SU-DHL-6 (cell line): Measurements from ENCODE around the gene CLEC16A.

ENCODE experiments used
- CTCF ChIP-seq: fragments of 200-600 bp; sonication (generic); IDR thresholded peaks from one replicate; pipeline ENCODE4 v1.5.1; 2017; ENCODE audit warnings: antibody characterized with exemption, mild to moderate bottlenecking, low read length, moderate library complexity; ENCODE audit not compliant: insufficient read depth, poor library complexity, severe bottlenecking
- EZH2phosphoT487 ChIP-seq: fragments of 200-600 bp; sonication (generic), shearing (Covaris generic); conservative IDR thresholded peaks from 2 replicates; pipeline ENCODE4 v1.6.1; 2018; ENCODE audit warnings: mild to moderate bottlenecking, antibody characterized with exemption, low read length, moderate library complexity, mixed read lengths

- TF ChIP-seq CTCF (no peak), EZH2phosphoT487 (no peak)
Measured at GRCh38 chr16:11156401-11156800, 212.0 kb downstream of the CLEC16A start.
